ENCODE results near the gene UGT3A1. TPM values are rescaled to one million over a fixed set of nuclear protein-coding genes. Genes with fewer than 3 reads are reported as not detected.

The UGT3A1 gene
- total RNA-seq, 1 experiment from 2014 or later, result not detected

GRCh38 chr5:35920890-35921289 lies 70.3 kb downstream of the UGT3A1 start:
- H3K9me3 ChIP-seq (ENCODE audit: control insufficient read depth, insufficient read depth, low read depth, low read length), result no peaks in the 10 kb centered on the region
- ATAC-seq, result no peak
- ChIA-PET CTCF (no interaction called here), POLR2A (no interaction called here)
- intact Hi-C loops (cut with micrococcal nuclease; ENCODE audit: unreplicated experiment) (loop anchor here (10.0 kb wide), 1 partner anchor 296 kb away; no protein-coding TSS in a partner anchor), in situ Hi-C loops (cut with HindIII; ENCODE audit: low pct_unique_long_range_greater_than_20kb, low sequenced_read_pairs) (no loop called here)
- no TSS peak for BruUV-seq (replicated peaks)
- no peak for DNase-seq (ENCODE audit: low read depth, low spot score)
- no peaks in the 10 kb centered on the region for H3K4me1 ChIP-seq (ENCODE audit: control insufficient read depth, insufficient read depth, low read length)
- H3K27ac ChIP-seq (ENCODE audit: low read length), result no peak overlapping the region
- peaks cover 4% of the 10 kb centered on the region; the same call in 1 of the 2 replicates for H3K27me3 ChIP-seq (ENCODE audit: control insufficient read depth, insufficient read depth, low read length)
- H3K36me3 ChIP-seq (ENCODE audit: control insufficient read depth, insufficient read depth, low read length), result no peaks in the 10 kb centered on the region
- no peak for TF ChIP-seq TCF7L2 (IDR thresholded peaks at IDR 0.05; ENCODE audit: low read depth, low read length)
- 0 out of 2 replicates have a peak, but pooled peaks have one; percentile 12 for TF ChIP-seq CTCF (IDR thresholded peaks at IDR 0.05)
- H3K4me3 ChIP-seq (ENCODE audit: low read depth in 2 of 2, low read length in 2 of 2), result no peak overlapping the region

- Histone ChIP-seq H3K36me3 (ENCODE audit: control insufficient read depth, insufficient read depth, low read length) (no peaks in the 10 kb centered on the region), H3K27ac (ENCODE audit: low read length) (no peak overlapping the region), H3K4me3 (ENCODE audit: low read depth in 2 of 2, low read length in 2 of 2) (no peak overlapping the region), H3K4me1 (ENCODE audit: control insufficient read depth, insufficient read depth, low read length) (no peaks in the 10 kb centered on the region), H3K27me3 (ENCODE audit: control insufficient read depth, insufficient read depth, low read length) (peaks cover under 1% of the 10 kb centered on the region; the same call in 1 of the 2 replicates), H3K9me3 (ENCODE audit: control insufficient read depth, insufficient read depth, low read depth, low read length) (no peaks in the 10 kb centered on the region)
- ATAC-seq, result no peak
- ChIA-PET CTCF (interaction anchor here (0.6 kb wide), 2 partner anchors 44 to 916 kb away, joined by 4 to 6 read pairs; no protein-coding TSS in a partner anchor), POLR2A (no interaction called here)
- no TSS peak for BruUV-seq (replicated peaks)
- in situ Hi-C loops (cut with HindIII; ENCODE audit: low pct_unique_long_range_greater_than_20kb, low sequenced_read_pairs) (no loop called here), intact Hi-C loops (cut with micrococcal nuclease; ENCODE audit: unreplicated experiment) (no loop called here)
- no peak for DNase-seq (ENCODE audit: low read depth, low spot score)
- TF ChIP-seq POLR2AphosphoS5 (IDR thresholded peaks at IDR 0.05; ENCODE audit: low read depth, low read length), result no peak
- no peak for TF ChIP-seq CTCF (IDR thresholded peaks at IDR 0.05)
- TF ChIP-seq REST (IDR thresholded peaks at IDR 0.05; ENCODE audit: insufficient read depth in 1 of 2, low read depth in 2 of 2, low read length in 1 of 2), result no peak
- no peak for TF ChIP-seq TCF7L2 (IDR thresholded peaks at IDR 0.05; ENCODE audit: low read depth, low read length)
- no peak for TF ChIP-seq SIN3A (IDR thresholded peaks at IDR 0.05; ENCODE audit: borderline replicate concordance, insufficient read depth, low read depth, low read length)
These were observed 72.0 kb downstream of the UGT3A1 start for GRCh38 chr5:35919191-35919590.
